ENCODE results near the gene DYNC1I1.

DNA sequence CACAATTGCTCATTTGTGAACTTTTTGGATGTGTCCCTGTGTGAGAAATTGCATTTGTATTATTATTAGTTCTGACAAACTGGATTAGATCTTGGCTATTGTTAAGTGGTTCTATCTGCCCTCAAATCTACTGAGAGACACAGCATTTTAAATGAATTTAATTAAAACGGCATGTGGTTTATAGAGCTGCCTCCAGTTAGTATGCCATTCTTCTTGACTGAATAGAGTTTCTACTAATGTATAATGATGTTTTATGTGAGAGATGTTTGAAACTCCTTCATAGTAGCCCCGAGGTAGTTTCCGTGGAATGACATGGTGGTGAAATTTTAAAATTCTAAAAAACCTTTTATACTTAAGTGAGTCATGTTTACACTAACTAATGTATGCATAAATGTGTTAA, 110.9 kb downstream of the DYNC1I1 start:
- TF ChIP-seq CTCF (conservative IDR thresholded peaks at IDR 0.05) (no peak), ZFX (IDR thresholded peaks at IDR 0.05) (no peak)
